ENCODE data around the gene MEMO1.
"Not testable (repeated sequence)": the region's sequence is repeated elsewhere in the genome, so short reads cannot be mapped to it uniquely, and the experiment has no call there.

The MEMO1 gene

GRCh38 chr2:31998731-31999383 is 12.0 kb downstream of the MEMO1 start:
- no peak for DNase-seq (ENCODE audit: low read depth, low spot score)

- DNase-seq (ENCODE audit: low read depth, low spot score): no peak
These were observed 13.2 kb downstream of the MEMO1 start for GRCh38 chr2:31997653-31998052.

- no peak for DNase-seq (ENCODE audit: low read depth, low spot score)
These were observed 14.1 kb downstream of the MEMO1 start for GRCh38 chr2:31996571-31997150.

GRCh38 chr2:31992934-31993333 is 17.9 kb downstream of the MEMO1 start:
- no peak for DNase-seq (ENCODE audit: low read depth, low spot score)

DNA sequence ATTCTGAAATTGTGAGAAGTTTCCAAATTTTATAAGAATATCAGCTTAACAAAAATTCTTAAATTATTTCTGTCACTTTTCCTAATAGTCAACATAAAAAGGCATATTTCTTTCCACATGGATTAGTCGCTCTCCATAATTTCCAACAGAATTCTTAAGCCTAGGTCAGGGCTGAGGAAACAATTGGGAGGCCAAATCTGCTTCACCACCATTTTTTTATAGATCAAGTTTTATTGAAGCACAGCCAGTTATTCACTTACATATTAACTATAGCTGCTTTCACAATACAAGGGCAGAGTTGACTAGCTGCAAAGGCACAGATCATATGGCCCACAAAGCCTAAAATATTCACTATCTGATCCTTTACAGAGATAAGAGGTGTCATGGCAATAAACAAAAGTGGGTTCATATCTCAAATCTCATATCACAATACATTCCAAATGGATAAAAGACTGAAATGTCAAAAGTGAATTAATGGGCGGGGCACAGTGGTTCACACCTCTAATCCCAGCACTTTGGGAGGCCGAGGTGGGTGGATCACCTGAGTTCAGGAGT is 18.7 kb downstream of the MEMO1 start:
- DNase-seq (ENCODE audit: low read depth, low spot score): no peak

DNA sequence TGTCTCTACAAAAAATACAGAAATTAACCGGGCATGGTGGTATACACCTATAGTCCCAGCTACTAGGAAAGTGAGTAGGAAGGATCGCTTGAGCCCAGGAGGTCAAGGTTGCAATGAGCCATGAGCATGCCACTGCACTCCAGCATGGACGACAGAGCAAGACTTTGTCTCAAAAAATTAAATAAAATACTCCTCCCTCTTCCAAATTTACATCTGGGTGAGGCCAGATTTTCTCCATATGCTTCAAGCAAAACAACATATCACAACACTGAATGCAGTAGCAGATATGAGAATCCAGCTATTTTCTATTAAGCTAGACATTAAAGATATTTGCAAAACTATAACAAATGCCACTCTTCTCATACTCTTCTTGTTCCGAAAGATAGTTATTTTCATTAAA is 20.9 kb downstream of the MEMO1 start:
- no peak for DNase-seq (ENCODE audit: low read depth, low spot score)

- DNase-seq (ENCODE audit: low read depth, low spot score): no peak
These were observed 23.2 kb downstream of the MEMO1 start for GRCh38 chr2:31987454-31988220.

DNA sequence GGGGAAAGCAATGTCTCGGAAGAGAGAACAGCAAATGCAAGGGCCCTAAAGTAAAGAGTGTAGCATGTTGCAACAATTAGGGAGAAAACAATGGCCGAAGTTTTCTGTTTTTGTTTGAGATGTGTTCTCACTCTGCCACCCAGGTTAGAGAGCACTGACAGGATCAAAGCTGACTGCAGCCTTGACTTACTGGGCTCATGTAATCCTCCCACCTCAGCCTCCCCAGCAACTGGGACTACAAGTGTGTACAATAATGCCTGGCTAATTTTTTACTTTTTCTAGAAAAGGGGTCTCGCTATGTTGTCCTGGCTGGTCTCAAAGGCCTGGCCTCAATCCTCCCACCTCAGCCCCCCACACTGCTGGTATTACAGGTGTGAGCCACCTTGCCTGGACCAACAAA is 23.9 kb downstream of the MEMO1 start:
- DNase-seq (ENCODE audit: low read depth, low spot score): no peak

- no peak for DNase-seq (ENCODE audit: low read depth, low spot score)
These were observed 26.9 kb downstream of the MEMO1 start for GRCh38 chr2:31983762-31984467.

GRCh38 chr2:31980674-31981356 is 30.0 kb downstream of the MEMO1 start:
- no peak for DNase-seq (ENCODE audit: low read depth, low spot score)

DNA sequence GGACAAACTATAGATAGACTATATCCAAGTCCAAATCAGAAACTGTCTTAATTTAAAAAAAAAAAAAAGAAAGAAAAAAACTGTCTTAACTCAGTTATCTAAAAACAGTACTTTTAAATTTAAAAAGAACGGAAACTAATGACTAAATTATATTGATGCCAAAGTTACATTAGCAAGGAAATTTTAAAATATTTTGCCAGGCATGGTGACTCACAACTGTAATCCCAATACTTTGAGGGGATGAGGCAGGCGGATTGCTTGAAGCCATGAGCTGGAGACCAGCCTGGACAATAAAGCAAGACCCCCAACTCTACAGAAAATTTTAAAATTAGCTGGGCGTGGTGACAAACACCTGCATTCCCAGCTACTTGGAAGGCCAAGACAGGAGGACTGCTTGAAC is 30.9 kb downstream of the MEMO1 start:
- no peak for DNase-seq (ENCODE audit: low read depth, low spot score)

DNA sequence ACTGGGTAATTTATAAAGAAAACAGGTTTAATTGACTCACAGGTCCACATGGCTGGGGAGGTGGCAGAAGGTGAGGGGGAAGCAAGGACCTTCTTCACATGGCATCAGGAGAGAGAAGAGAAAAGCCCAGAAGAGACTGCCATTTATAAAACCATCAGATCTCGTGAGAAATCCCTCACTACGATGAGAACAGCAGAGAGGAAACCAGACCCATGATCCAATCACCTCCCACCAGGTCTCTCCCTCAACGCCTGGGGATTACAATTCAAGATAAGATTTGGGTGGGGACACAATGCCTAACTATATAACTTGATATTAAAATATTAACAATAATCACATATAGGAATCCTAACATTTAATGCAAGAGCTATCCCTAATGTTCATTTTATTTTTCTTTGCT is 31.8 kb downstream of the MEMO1 start:
- no peak for DNase-seq (ENCODE audit: low read depth, low spot score)

DNA sequence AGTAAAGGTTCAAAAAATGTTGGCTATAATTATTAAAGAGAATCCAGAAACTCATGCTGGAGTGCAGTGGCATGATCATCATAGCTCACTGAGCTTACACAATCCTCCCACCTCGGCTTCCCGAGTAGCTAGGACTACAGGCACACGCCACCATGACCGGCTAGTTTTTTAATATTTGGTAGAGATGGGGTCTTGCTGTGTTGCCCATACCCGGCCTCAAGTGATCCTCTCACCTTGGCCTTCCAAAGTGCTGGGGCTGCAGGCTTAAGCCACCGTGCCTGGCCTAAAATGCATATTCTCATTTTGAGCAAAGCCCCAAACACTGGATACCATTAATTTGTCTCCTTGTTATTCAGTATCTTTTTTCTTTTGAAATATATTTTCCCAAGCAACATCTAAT is 32.4 kb downstream of the MEMO1 start:
- DNase-seq (ENCODE audit: low read depth, low spot score): no peak

- DNase-seq (ENCODE audit: low read depth, low spot score): no peak
These were observed 37.1 kb downstream of the MEMO1 start for GRCh38 chr2:31973665-31974064.

DNA sequence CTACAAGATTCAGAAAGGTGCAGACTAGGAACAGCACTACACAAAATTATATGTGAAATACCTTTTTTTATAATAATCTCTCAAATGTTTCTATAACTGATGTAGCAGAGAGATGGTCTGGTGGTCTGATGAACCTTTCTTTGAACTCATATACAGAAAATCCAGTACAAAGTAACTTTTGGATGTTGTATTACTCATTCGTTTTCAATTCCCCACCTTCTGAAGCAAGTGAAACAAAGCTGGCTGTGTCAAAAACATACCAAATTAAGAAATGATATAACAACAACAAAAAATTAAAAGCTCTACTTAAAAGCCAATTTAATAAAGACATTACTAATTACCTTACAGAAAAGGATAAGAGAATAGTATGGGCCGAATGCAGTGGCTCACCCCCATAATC is 38.7 kb downstream of the MEMO1 start:
- DNase-seq (ENCODE audit: low read depth, low spot score): no peak

GRCh38 chr2:31969178-31969577 is 41.6 kb downstream of the MEMO1 start:
- no peak for DNase-seq (ENCODE audit: low read depth, low spot score)

GRCh38 chr2:31967790-31968189 is 43.0 kb downstream of the MEMO1 start:
- no peak for DNase-seq (ENCODE audit: low read depth, low spot score)

GRCh38 chr2:31966402-31966801 is 44.4 kb downstream of the MEMO1 start:
- not testable (repeated sequence) for DNase-seq (ENCODE audit: low read depth, low spot score)

DNA sequence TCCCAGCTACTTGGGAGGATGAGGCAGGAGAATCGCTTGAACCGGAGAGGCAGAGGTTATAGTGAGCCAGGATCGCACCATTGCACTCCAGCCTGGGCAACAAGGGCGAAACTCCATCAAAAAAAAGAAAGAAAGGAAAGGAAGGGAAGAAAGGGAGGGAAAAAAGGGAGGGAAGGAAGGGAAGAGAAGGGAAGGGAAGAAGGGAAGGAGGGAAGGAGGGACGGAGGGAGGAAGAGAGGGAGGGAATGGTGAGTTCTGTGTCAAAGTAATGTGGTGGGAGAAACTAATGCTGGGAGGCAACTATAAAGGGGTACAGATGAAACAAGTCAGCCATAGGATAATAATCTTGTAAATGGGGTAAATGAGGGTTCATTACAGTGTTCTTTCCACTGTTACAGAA is 45.7 kb downstream of the MEMO1 start:
- no peak for DNase-seq (ENCODE audit: low read depth, low spot score)

DNA sequence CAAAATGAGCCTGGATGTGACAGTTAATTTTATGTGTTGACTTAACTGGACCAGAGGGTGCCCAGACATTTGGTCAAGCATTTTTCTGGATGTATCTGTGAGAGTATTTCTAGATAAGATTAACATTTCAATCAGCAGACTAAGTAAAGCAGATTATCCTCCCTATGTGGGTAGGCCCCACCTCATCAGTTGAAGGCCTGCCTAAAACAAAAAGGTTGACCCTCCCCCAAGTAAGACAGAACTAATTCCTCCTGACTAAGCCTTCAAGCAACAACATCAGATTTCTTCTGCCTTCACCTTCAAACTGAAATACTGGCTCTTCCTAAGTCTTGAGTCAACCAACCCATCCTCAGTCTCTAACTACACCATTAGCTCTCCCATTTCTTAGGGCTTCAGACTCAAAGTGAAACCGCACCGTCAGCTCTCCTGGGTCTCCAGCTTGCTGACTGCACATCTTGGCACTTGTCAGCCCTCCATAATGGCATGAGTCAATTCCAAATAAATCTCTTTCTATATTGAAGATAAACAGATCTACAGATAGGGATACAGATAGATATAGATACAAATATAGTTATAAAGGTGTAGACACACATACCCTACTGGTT is 47.9 kb downstream of the MEMO1 start:
- DNase-seq (ENCODE audit: low read depth, low spot score): no peak

DNA sequence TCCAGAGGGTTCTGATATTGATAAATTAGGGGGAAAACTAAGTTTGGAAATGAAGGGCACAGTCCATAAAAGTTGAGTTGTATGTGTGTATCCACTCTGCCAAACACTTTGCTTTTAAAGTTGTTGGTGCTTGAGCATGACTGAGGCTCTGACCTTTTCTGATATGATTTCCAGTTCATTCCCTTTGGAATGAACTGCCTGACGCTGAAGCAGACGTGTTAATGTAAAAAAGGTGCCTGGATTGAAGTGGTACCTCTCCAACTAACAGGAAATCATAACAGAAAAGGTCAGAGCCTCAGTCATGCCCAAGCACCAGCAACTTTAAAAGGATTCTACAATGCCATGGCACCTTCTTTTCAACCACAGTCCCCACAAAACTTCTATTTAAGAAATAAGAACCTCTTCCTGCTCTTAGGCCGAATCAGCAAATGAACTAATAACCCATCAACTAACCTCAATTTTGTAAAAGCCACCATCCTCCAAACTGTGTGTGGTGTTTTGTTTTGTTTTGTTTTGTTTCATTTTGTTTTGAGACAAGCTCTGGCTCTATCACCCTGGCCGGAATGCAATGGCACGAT is 52.6 kb downstream of the MEMO1 start:
- DNase-seq (ENCODE audit: low read depth, low spot score): no peak

Measured in activated CD4-positive, CD25-positive, alpha-beta regulatory T cell treated with anti-CD3 and anti-CD28 coated beads, Interleukin-2, amount 50 U/mL, for 16 hours (primary cell).